GM20000 (cell line): Measurements from ENCODE around the gene CPO.

Source experiments
- DNase-seq: peaks from one replicate; pipeline ENCODE4 v3.0.0; 2012; ENCODE audit warnings: low spot score
- TF ChIP-seq, protein P1 (sequence below): IDR thresholded peaks from 2 replicates; pipeline ENCODE4 v1.5.1; 2012; ENCODE audit warnings: mild to moderate bottlenecking, control low read depth; ENCODE audit errors: extremely low read depth, missing control alignments

CPO gene, protein sequence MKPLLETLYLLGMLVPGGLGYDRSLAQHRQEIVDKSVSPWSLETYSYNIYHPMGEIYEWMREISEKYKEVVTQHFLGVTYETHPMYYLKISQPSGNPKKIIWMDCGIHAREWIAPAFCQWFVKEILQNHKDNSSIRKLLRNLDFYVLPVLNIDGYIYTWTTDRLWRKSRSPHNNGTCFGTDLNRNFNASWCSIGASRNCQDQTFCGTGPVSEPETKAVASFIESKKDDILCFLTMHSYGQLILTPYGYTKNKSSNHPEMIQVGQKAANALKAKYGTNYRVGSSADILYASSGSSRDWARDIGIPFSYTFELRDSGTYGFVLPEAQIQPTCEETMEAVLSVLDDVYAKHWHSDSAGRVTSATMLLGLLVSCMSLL

DNA sequence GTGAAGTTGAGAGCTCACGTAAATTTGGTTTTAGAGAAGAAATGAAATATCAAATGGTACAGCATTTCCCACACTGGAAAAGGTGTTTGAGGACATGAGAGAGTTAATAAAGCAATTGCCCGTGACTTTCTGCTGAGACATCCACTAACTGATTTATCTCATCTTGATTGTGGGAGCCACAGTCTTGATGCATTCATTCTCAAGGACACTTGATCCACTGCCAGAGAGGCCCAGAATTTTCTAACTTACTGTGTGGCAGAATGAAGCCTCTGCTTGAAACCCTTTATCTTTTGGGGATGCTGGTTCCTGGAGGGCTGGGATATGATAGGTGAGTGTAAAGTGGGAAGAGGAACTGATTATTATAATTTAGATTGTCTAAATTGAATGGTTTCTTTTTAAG, at the start of gene CPO:
CPO (plus strand) TSS at position 179 of the 400 bp plus-strand sequence; CDS start at position 261, 82 bp downstream.
- DNase-seq: no peak
- TF ChIP-seq, protein P1, sequence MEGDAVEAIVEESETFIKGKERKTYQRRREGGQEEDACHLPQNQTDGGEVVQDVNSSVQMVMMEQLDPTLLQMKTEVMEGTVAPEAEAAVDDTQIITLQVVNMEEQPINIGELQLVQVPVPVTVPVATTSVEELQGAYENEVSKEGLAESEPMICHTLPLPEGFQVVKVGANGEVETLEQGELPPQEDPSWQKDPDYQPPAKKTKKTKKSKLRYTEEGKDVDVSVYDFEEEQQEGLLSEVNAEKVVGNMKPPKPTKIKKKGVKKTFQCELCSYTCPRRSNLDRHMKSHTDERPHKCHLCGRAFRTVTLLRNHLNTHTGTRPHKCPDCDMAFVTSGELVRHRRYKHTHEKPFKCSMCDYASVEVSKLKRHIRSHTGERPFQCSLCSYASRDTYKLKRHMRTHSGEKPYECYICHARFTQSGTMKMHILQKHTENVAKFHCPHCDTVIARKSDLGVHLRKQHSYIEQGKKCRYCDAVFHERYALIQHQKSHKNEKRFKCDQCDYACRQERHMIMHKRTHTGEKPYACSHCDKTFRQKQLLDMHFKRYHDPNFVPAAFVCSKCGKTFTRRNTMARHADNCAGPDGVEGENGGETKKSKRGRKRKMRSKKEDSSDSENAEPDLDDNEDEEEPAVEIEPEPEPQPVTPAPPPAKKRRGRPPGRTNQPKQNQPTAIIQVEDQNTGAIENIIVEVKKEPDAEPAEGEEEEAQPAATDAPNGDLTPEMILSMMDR: no peak

DNA sequence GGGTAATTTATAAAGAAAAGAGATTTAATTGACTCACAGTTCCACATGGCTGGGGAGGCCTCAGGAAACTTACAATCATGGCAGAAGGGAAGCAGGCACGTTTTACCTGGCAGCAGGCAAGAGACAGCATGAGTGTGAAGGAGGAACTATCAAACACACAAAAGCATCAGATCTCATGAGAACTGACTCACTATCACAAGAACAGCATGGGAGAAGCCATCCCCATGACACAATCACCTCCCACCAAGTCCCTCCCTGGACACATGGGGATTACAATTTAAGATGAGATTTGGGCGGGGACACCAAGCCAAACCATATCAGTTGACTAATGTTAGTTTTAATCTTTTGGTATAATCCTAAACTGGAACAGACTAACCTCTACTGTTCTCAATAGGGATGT, 49.1 kb upstream of the CPO start:
- no peak for DNase-seq
- TF ChIP-seq, protein P1: no peak

DNA sequence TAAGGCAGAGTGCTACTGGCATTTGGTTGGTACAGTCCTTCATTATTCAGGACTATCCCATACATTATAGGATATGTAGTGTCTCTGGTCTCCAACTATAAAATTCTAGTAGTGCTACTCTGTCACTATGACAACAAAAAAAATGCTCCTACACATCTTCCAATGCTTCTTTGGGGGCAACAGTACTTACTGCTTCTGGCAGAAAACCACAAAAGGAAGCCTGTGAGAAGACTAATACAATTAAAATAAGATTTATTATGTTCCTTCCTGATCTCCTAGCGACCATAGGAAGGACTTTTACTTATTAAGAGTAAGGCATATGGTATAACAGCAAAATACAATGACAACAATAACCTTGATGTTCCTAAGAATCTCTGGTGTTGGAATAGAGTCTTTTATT, 48.4 kb upstream of the CPO start:
- TF ChIP-seq, protein P1: no peak
- DNase-seq: no peak

DNA sequence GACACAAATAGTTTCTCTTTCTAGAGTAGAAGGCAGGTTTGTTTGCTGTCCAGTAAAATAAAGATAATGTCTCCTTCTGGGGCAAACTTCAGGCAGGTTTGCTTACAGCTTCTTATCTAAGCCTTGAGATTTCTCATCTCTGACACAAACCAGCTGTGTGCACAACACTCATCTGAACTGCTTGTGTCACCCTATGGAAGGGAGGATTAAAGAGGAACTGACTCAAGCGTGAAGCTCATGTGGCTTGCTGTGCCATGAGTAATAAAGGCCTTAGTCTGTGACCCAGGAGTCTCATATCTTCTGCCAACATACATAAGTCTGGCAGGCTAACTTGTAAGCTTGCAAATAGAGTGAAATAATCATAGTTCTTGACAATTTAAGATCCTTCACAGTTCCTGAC, 24.2 kb upstream of the CPO start:
- TF ChIP-seq, protein P1: no peak
- DNase-seq: no peak

DNA sequence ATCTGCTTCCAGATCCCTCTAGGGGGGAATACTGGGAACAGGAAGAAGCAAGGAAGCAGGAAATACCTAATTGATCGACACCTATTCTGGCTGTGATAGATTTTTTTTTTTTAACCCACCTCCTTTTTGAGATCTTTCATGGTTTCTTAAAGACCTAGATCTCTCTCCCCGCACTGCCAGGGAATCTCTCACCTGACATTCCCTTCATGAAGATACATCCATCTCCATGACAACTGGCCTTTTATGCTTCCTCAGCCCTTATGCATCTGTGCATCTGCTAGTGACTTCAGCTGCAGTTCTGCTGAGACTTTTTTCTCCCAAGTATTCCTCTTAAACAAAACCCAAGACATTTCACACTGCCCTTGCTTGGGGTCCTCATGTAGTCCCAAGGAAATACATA, 21.1 kb upstream of the CPO start:
- TF ChIP-seq, protein P1: no peak

DNA sequence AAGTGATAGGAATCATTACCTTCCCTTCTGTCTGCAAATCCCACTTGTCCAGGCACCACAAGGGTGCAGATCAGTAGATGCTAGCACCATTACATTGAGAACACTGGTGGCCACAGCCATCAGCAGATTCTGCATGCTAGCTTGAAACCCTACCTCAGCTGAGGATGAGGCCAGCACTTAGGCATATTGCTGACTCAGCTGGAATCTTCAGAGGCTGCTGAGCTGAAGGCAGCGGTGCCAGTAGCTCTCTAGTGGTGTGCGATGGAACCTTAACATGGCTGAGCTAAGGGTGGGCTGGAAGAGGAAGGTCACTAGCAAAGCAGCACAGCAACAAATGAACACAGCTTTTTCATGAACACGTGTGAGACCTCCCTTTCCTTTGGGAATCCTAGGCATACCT, 19.0 kb upstream of the CPO start:
- TF ChIP-seq, protein P1: no peak
- no peak for DNase-seq

More for the DNA sequence above, 21.1 kb upstream of the CPO start:
- DNase-seq: no peak

DNA sequence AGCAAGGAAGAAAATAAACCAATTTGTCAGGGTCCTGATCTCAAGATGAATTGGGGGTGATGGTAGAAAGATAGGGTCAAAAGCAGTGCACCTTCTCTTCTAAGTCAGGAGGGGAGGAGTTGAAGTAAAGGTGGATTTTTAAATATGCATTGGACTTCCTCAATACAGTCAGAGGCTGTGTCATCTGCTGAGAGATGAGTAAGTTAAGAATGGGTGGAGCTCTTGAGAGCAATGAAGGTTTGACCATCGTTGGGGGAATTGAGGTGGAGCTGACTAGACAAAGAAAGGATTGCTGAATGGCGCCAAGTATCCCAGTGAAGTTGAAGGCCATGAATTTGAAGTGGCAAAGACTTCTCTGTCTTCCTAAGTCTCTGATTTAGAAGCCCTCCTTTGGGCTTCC, 18.4 kb upstream of the CPO start:
- TF ChIP-seq, protein P1: no peak
- no peak for DNase-seq
